ENCODE results near the gene PWWP2B. TPM values are rescaled to one million over a fixed set of nuclear protein-coding genes. Genes with fewer than 3 reads are reported as not detected.

The PWWP2B gene
- total RNA-seq, 1 experiment from 2014 or later, result 10.0 TPM

GRCh38 chr10:132406181-132406580 is 9.2 kb downstream of the PWWP2B start:
- no TSS peak for BruUV-seq (replicated peaks)
- Mint-ChIP-seq H3K27ac (ENCODE audit: low read depth, unreplicated experiment) (no peak overlapping the region), H3K36me3 (ENCODE audit: insufficient read depth, unreplicated experiment) (peaks cover 36% of the 10 kb centered on the region), H3K4me3 (ENCODE audit: unreplicated experiment) (no peak overlapping the region), H3K9me3 (ENCODE audit: unreplicated experiment) (no peaks in the 10 kb centered on the region), H3K27me3 (ENCODE audit: insufficient read depth, unreplicated experiment) (no peaks in the 10 kb centered on the region), H3K4me1 (ENCODE audit: insufficient read depth, unreplicated experiment) (no peaks in the 10 kb centered on the region)
- TF ChIP-seq CTCF (IDR thresholded peaks at IDR 0.05; ENCODE audit: unreplicated experiment), result no peak
- ChIA-PET POLR2A (no interaction called here), CTCF (interaction anchor here (0.7 to 1.0 kb wide), 2 partner anchors 13 to 182 kb away, joined by 3 to 5 read pairs; no protein-coding TSS in a partner anchor)
- intact Hi-C loops (cut with micrococcal nuclease), result no loop called here
- no peak for DNase-seq (ENCODE audit: unreplicated experiment)

GRCh38 chr10:132406750-132407149 is 9.8 kb downstream of the PWWP2B start:
- no TSS peak for BruUV-seq (replicated peaks)
- no peak overlapping the region for H3K27ac Mint-ChIP-seq (ENCODE audit: low read depth, unreplicated experiment)
- ChIA-PET CTCF (interaction anchor here (1.0 kb wide), 1 partner anchor 183 kb away, joined by 3 read pairs; no protein-coding TSS in a partner anchor), POLR2A (no interaction called here)
- no peaks in the 10 kb centered on the region for H3K4me1 Mint-ChIP-seq (ENCODE audit: insufficient read depth, unreplicated experiment)
- no peak for TF ChIP-seq CTCF (IDR thresholded peaks at IDR 0.05; ENCODE audit: unreplicated experiment)
- peaks cover 36% of the 10 kb centered on the region for H3K36me3 Mint-ChIP-seq (ENCODE audit: insufficient read depth, unreplicated experiment)
- intact Hi-C loops (cut with micrococcal nuclease), result no loop called here
- DNase-seq (ENCODE audit: unreplicated experiment), result no peak
- no peaks in the 10 kb centered on the region for H3K9me3 Mint-ChIP-seq (ENCODE audit: unreplicated experiment)
- H3K4me3 Mint-ChIP-seq (ENCODE audit: unreplicated experiment), result no peak overlapping the region
- H3K27me3 Mint-ChIP-seq (ENCODE audit: insufficient read depth, unreplicated experiment), result no peaks in the 10 kb centered on the region

- DNase-seq (ENCODE audit: unreplicated experiment), result no peak
- ChIA-PET CTCF (interaction anchor here (0.6 kb wide), 1 partner anchor 11 kb away, joined by 3 read pairs; no protein-coding TSS in a partner anchor), POLR2A (no interaction called here)
- intact Hi-C loops (cut with micrococcal nuclease), result no loop called here
- Mint-ChIP-seq H3K9me3 (ENCODE audit: unreplicated experiment) (no peaks in the 10 kb centered on the region), H3K4me1 (ENCODE audit: insufficient read depth, unreplicated experiment) (no peaks in the 10 kb centered on the region), H3K27ac (ENCODE audit: low read depth, unreplicated experiment) (peak overlapping the region; percentile 69), H3K27me3 (ENCODE audit: insufficient read depth, unreplicated experiment) (no peaks in the 10 kb centered on the region), H3K36me3 (ENCODE audit: insufficient read depth, unreplicated experiment) (peaks cover 36% of the 10 kb centered on the region), H3K4me3 (ENCODE audit: unreplicated experiment) (no peak overlapping the region)
- no TSS peak for BruUV-seq (replicated peaks)
- no peak for TF ChIP-seq CTCF (IDR thresholded peaks at IDR 0.05; ENCODE audit: unreplicated experiment)
Observed at GRCh38 chr10:132407243-132407746, 10.3 kb downstream of the PWWP2B start.

- Mint-ChIP-seq H3K27ac (ENCODE audit: low read depth, unreplicated experiment) (peak overlapping the region; percentile 69), H3K4me1 (ENCODE audit: insufficient read depth, unreplicated experiment) (no peaks in the 10 kb centered on the region), H3K4me3 (ENCODE audit: unreplicated experiment) (no peak overlapping the region), H3K27me3 (ENCODE audit: insufficient read depth, unreplicated experiment) (no peaks in the 10 kb centered on the region), H3K9me3 (ENCODE audit: unreplicated experiment) (no peaks in the 10 kb centered on the region), H3K36me3 (ENCODE audit: insufficient read depth, unreplicated experiment) (peaks cover 36% of the 10 kb centered on the region)
- DNase-seq (ENCODE audit: unreplicated experiment), result no peak
- TF ChIP-seq CTCF (IDR thresholded peaks at IDR 0.05; ENCODE audit: unreplicated experiment), result no peak
- BruUV-seq (replicated peaks), result no TSS peak
- ChIA-PET CTCF (interaction anchor here (0.6 kb wide), 3 partner anchors 11 to 224 kb away, joined by 3 read pairs; no protein-coding TSS in a partner anchor), POLR2A (interaction anchor here (0.9 kb wide), 1 partner anchor 11 kb away, joined by 4 read pairs; no protein-coding TSS in a partner anchor)
- intact Hi-C loops (cut with micrococcal nuclease), result loop anchor here (1.0 kb wide), 1 partner anchor 11 kb away; no protein-coding TSS in a partner anchor
Observed at GRCh38 chr10:132407846-132408278, 10.9 kb downstream of the PWWP2B start.

All from MCF 10A (cell line).